Neural crest cell (in vitro differentiated cells): Measurements from ENCODE around the gene TMBIM1. TPM values are rescaled to one million over a fixed set of nuclear protein-coding genes. Genes with fewer than 3 reads are reported as not detected.
A peak's percentile ranks its signal among the peaks of the same experiment; 100 is the strongest.

ENCODE experiments used
- DNase-seq: peaks from one replicate; pipeline ENCODE4 v3.0.0; 2021; ENCODE audit warnings: low read depth, mixed read lengths, low spot score
- H3K27ac Mint-ChIP-seq: one replicate; pipeline ENCODE4 v1.8.0; 2021; ENCODE audit warnings: mild to moderate bottlenecking, mixed read lengths; ENCODE audit not compliant: unreplicated experiment
- H3K27me3 Mint-ChIP-seq: 2 replicates; pipeline ENCODE4 v1.8.0; 2021; ENCODE audit warnings: low read depth, mild to moderate bottlenecking, mixed read lengths
- H3K36me3 Mint-ChIP-seq: 2 replicates; pipeline ENCODE4 v1.8.0; 2021; ENCODE audit warnings: low read depth, mild to moderate bottlenecking, mixed read lengths
- H3K4me1 Mint-ChIP-seq: 2 replicates; pipeline ENCODE4 v1.8.0; 2021; ENCODE audit warnings: mixed read lengths
- H3K4me3 Mint-ChIP-seq: one replicate; pipeline ENCODE4 v1.8.0; 2021; ENCODE audit warnings: mild to moderate bottlenecking, mixed read lengths
- H3K9me3 Mint-ChIP-seq: 2 replicates; pipeline ENCODE4 v1.8.0; 2021; ENCODE audit warnings: mixed read lengths
- total RNA-seq: library from RNA; stranded (reverse); gene quantifications from 2 replicates; pipeline ENCODE4 v1.2.1, GENCODE V29; 2021
- TF ChIP-seq, protein P1 (sequence below): fragments of 200-600 bp; sonication (generic); conservative IDR thresholded peaks from 2 replicates; pipeline ENCODE4 v1.5.0; 2021; ENCODE audit warnings: antibody characterized with exemption, mild to moderate bottlenecking

TMBIM1 gene
- total RNA-seq, 1 donor from 2014 or later = 8.5 TPM

DNA sequence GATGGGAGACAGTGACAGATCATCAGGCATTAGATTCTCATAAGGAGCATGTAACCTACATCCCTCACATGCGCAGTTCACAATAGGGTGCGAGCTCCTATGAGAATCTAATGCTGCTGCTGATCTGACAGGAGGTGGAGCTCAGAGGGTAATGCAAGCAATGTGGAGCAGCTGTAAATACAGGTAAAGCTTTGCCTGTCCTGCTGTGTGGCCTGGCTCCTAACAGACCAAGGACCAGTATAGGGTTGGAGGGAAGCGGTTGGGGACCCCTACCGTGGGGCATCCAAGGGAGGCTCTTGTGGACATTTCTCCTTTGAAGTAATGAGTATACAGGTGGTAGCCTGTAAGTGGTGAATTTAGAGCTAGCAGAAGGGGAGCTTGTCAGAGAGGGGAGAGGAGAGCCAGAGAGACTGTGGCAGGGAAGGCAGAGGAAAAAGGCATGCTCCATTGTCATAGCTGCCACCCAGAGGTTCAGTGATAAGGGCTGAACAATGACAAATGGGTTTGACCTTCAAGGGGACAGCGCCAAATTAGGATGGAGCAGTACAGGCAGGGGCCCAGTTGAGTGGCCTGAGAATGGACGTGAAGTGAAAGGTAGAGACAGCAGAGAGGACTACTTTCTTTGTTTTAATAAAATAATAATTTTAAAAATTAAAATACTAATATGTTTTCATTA is 15.2 kb upstream of the TMBIM1 start:
- Mint-ChIP-seq H3K4me3 (no peak overlapping the region), H3K27ac (no peak overlapping the region), H3K9me3 (no peaks in the 10 kb centered on the region), H3K4me1 (peaks cover 19% of the 10 kb centered on the region), H3K27me3 (no peaks in the 10 kb centered on the region), H3K36me3 (no peaks in the 10 kb centered on the region)
- no peak for DNase-seq
- TF ChIP-seq, protein P1, sequence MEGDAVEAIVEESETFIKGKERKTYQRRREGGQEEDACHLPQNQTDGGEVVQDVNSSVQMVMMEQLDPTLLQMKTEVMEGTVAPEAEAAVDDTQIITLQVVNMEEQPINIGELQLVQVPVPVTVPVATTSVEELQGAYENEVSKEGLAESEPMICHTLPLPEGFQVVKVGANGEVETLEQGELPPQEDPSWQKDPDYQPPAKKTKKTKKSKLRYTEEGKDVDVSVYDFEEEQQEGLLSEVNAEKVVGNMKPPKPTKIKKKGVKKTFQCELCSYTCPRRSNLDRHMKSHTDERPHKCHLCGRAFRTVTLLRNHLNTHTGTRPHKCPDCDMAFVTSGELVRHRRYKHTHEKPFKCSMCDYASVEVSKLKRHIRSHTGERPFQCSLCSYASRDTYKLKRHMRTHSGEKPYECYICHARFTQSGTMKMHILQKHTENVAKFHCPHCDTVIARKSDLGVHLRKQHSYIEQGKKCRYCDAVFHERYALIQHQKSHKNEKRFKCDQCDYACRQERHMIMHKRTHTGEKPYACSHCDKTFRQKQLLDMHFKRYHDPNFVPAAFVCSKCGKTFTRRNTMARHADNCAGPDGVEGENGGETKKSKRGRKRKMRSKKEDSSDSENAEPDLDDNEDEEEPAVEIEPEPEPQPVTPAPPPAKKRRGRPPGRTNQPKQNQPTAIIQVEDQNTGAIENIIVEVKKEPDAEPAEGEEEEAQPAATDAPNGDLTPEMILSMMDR = no peak

DNA sequence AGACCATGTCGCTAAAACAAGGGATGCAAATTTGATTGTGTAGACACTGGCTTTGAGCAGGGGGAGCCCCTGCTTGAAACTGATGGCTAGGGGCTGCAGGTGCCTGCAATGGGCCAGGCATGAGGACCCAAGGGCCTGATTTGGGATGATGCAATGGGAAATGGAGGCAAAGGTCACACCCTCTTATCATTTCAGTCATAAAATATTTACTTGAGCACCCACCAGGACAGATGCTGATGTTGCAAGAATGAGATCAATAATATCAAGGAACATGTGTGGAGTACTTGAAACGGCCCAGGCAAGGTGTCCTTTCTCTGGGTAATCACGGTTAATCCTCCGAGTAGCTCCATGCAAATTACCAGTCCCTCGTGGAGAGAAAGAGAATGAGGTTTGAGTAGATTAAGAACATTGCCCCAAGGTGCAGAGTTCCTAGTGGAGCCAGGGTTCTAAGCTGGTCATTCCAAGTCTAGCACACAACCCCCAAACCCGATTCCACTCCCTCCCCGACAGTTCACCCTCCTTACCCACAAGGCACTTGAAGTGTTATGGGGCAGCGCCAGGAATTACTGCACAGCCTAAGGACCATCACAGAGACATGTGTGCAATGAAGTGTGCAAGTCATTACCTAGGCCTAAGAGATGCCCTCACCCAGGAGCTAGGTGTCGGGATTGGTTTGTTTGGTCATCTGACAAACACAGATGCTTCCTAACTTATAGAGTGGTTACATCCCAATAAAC is 14.0 kb upstream of the TMBIM1 start:
- Mint-ChIP-seq H3K9me3 (no peaks in the 10 kb centered on the region), H3K27me3 (no peaks in the 10 kb centered on the region), H3K27ac (peak overlapping the region; percentile 12), H3K36me3 (no peaks in the 10 kb centered on the region), H3K4me1 (peaks cover 9% of the 10 kb centered on the region), H3K4me3 (no peak overlapping the region)
- TF ChIP-seq, protein P1 = no peak
- no peak for DNase-seq

DNA sequence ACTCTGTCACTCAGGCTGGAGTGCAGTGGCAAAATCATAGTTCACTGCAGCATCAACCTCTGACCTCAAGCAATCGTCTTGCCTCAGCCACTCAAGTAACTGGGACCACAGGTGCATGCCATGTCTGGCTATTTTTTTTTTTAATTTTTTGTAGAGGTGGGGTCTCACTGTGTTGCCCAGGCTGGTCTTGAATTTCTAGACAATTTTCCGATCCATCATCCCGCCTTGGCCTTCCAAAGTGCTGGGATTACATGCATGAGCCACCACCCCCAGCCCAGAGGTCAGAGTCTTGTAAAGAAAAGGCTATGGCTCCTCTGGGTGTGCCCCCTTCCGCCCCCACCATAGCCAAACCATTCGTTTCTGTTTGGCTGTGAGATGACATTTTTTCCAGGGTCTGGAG is 13.1 kb upstream of the TMBIM1 start:
- Mint-ChIP-seq H3K9me3 (no peaks in the 10 kb centered on the region), H3K36me3 (no peaks in the 10 kb centered on the region), H3K27ac (no peak overlapping the region)

DNA sequence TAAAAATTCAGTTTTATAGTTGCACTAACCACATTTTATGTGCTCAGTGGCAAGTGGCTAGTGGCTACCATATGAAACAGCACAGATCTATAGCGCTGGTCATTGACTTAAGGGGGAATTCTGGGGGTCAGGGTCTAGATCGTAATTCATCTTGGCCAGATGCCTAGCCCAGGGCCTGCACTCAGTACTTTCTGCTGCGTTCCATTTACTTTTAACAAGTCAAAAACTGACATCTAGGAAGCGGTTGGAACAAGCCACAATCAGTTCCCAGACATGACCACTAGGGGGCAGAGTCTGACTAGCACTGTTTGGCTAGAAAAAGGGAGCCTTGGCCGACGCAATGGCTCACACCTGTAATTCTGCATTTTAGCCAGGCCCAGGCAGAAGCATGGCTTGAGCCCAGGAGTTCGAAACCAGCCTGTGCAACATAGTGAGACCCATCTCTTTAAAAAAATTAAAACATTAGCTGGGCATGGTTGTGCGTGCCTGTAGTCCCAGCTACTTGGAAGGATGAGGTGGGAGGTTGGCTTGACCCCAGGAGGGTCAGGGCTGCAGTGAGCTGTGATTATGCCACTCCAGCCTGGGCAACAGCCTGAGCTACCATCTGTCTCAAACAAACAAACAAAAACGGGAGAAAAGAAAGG is 9.0 kb upstream of the TMBIM1 start:
- no peaks in the 10 kb centered on the region for H3K27me3 Mint-ChIP-seq
- no peaks in the 10 kb centered on the region for H3K9me3 Mint-ChIP-seq
- DNase-seq = peak; percentile 87
- H3K36me3 Mint-ChIP-seq = no peaks in the 10 kb centered on the region
- H3K27ac Mint-ChIP-seq = no peak overlapping the region
- no peak overlapping the region for H3K4me3 Mint-ChIP-seq
- H3K4me1 Mint-ChIP-seq = peaks cover 8% of the 10 kb centered on the region
- TF ChIP-seq, protein P1 = peak; percentile 97

More for the DNA sequence above, 13.1 kb upstream of the TMBIM1 start:
- TF ChIP-seq, protein P1 = no peak
- no peak for DNase-seq
- Mint-ChIP-seq H3K4me3 (no peak overlapping the region), H3K4me1 (peaks cover 5% of the 10 kb centered on the region), H3K27me3 (no peaks in the 10 kb centered on the region)

DNA sequence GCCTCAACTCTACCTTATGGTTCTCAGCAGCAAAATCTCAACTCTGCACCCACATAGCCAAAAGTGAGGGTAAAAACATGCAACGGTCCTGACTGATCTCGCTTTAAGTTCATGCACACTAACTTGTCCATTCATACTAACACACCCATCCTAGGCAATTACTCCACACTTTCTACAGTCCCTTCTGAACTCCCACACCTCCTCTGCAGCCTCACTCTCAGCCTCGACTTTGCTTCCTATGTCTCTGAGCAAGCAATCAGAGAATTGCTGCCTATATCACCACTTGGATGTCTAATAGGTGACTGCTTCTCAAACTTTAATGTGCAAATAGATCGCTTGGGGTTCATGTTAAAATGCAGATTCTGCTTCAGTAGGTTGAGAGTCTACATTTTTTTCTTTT is 7.8 kb upstream of the TMBIM1 start:
- H3K4me3 Mint-ChIP-seq = no peak overlapping the region
- H3K4me1 Mint-ChIP-seq = peaks cover 8% of the 10 kb centered on the region
- no peaks in the 10 kb centered on the region for H3K9me3 Mint-ChIP-seq
- DNase-seq = no peak
- H3K27ac Mint-ChIP-seq = no peak overlapping the region
- no peaks in the 10 kb centered on the region for H3K36me3 Mint-ChIP-seq
- no peaks in the 10 kb centered on the region for H3K27me3 Mint-ChIP-seq
- TF ChIP-seq, protein P1 = no peak
